CD4-positive, alpha-beta memory T cell (primary cell): ENCODE data around the gene ITSN1. TPM values are rescaled to one million over a fixed set of nuclear protein-coding genes. Genes with fewer than 3 reads are reported as not detected.

Experiments
- CTCF ChIA-PET: fragments of 350-600 bp; sonication (Branson Sonifier 250); formaldehyde crosslinking; loops from one replicate; lab custom pipeline; 2021; ENCODE audit warnings: inconsistent platforms; ENCODE audit not compliant: partially characterized antibody; lab: Charles Lee
- POLR2A ChIA-PET: fragments of 350-600 bp; sonication (Branson Sonifier 250); formaldehyde crosslinking; loops from one replicate; lab custom pipeline; 2021; ENCODE audit not compliant: partially characterized antibody; lab: Charles Lee
- DNase-seq, 5 donors: peaks; one replicate each; pipeline versions ENCODE4 v3.0.0 to v3.0.0-alpha.2; 2020 to 2022; ENCODE audit warnings: mixed read lengths in 1 of 5
- H3K27ac ChIP-seq: one replicate; pipeline ENCODE4 v1.7.0; 2013; ENCODE audit warnings: low read depth, low read length
- H3K27me3 ChIP-seq: 2 replicates; pipeline ENCODE4 v1.7.0; 2013; ENCODE audit warnings: mild to moderate bottlenecking, low read length, moderate library complexity; ENCODE audit not compliant: insufficient read depth
- H3K36me3 ChIP-seq: 2 replicates; pipeline ENCODE4 v1.7.0; 2013; ENCODE audit warnings: mild to moderate bottlenecking, low read length, moderate library complexity; ENCODE audit not compliant: insufficient read depth
- H3K4me1 ChIP-seq: 2 replicates; pipeline ENCODE4 v1.7.0; 2013; ENCODE audit warnings: mild to moderate bottlenecking, low read length, moderate library complexity; ENCODE audit not compliant: insufficient read depth
- H3K4me3 ChIP-seq, 2 donors: one replicate each; pipeline ENCODE4 v1.7.0; 2013; ENCODE audit warnings: low read length in 2 of 2, mild to moderate bottlenecking in 1 of 2
- H3K9me3 ChIP-seq, 2 donors: one replicate each; pipeline ENCODE4 v1.7.0; 2013; ENCODE audit warnings: low read length in 2 of 2, control low read depth in 1 of 2; ENCODE audit not compliant: control insufficient read depth in 1 of 2
- H3K27ac Mint-ChIP-seq, 7 donors: one replicate each; pipeline ENCODE4 v1.8.0; 2020 to 2021; ENCODE audit warnings: mixed read lengths in 7 of 7, mild to moderate bottlenecking in 6 of 7, inconsistent platforms in 3 of 7, moderate library complexity in 3 of 7
- H3K27me3 Mint-ChIP-seq, 2 donors: one replicate each; pipeline ENCODE4 v1.8.0; 2020 to 2021; ENCODE audit warnings: mixed read lengths in 2 of 2
- H3K36me3 Mint-ChIP-seq, 2 donors: one replicate each; pipeline ENCODE4 v1.8.0; 2020 to 2021; ENCODE audit warnings: mixed read lengths in 2 of 2, inconsistent platforms in 1 of 2, mild to moderate bottlenecking in 1 of 2
- H3K4me1 Mint-ChIP-seq, 4 donors: one replicate each; pipeline ENCODE4 v1.8.0; 2020 to 2021; ENCODE audit warnings: mixed read lengths in 4 of 4, mild to moderate bottlenecking in 1 of 4
- H3K4me3 Mint-ChIP-seq, 8 donors: one replicate each; pipeline ENCODE4 v1.8.0; 2020 to 2021; ENCODE audit warnings: mixed read lengths in 8 of 8, mild to moderate bottlenecking in 7 of 8, moderate library complexity in 6 of 8, inconsistent platforms in 3 of 8
- H3K9me3 Mint-ChIP-seq, 8 donors: one replicate each; pipeline ENCODE4 v1.8.0; 2020 to 2021; ENCODE audit warnings: mixed read lengths in 8 of 8, mild to moderate bottlenecking in 5 of 8, inconsistent platforms in 3 of 8, moderate library complexity in 1 of 8
- intact Hi-C: fragments of 100-400 bp; cut with micrococcal nuclease; formaldehyde crosslinking; loops from one replicate; pipeline ENCODE4 v1.15.1; 2023
- polyA plus RNA-seq, 2 donors: library from polyadenylated mRNA; unstranded; fragments of 300-500 nt; fragmentation: Illumina TruSeq; gene quantifications; one replicate each; pipeline ENCODE4 v1.2.3, GENCODE V29; 2021
- total RNA-seq, 2 experiments: library from RNA; stranded (reverse); gene quantifications; one replicate each; pipeline ENCODE4 v1.2.3, GENCODE V29; 2021

ITSN1 gene
- total and polyA plus RNA-seq, 4 experiments from 2014 or later: 1.0 to 3.9 (median 3.0) TPM

- no peaks in the 10 kb centered on the region for H3K27me3 Mint-ChIP-seq
- ChIA-PET CTCF (no interaction called here), POLR2A (no interaction called here)
- Histone ChIP-seq H3K27ac (no peak overlapping the region), H3K9me3 (no peaks in the 10 kb centered on the region), H3K36me3 (no peaks in the 10 kb centered on the region), H3K4me3 (no peak overlapping the region), H3K4me1 (no peaks in the 10 kb centered on the region), H3K27me3 (no peaks in the 10 kb centered on the region)
- intact Hi-C loops: no loop called here
- no peaks in the 10 kb centered on the region for H3K4me1 Mint-ChIP-seq
- no peak overlapping the region for H3K27ac Mint-ChIP-seq
- H3K36me3 Mint-ChIP-seq: peaks cover 0 to 13% of the 10 kb centered on the region in 2 donors
- DNase-seq: no peak
- no peak overlapping the region for H3K4me3 Mint-ChIP-seq
- no peaks in the 10 kb centered on the region for H3K9me3 Mint-ChIP-seq
Measured at GRCh38 chr21:33815143-33815707, 172.9 kb downstream of the ITSN1 start.

GRCh38 chr21:33816174-33816573, 173.9 kb downstream of the ITSN1 start:
- Mint-ChIP-seq H3K27ac (no peak overlapping the region), H3K36me3 (peaks cover 0 to 13% of the 10 kb centered on the region in 2 donors), H3K4me1 (no peaks in the 10 kb centered on the region), H3K9me3 (no peaks in the 10 kb centered on the region), H3K4me3 (no peak overlapping the region), H3K27me3 (no peaks in the 10 kb centered on the region)
- H3K27me3 ChIP-seq: no peaks in the 10 kb centered on the region
- H3K4me1 ChIP-seq: no peaks in the 10 kb centered on the region
- no peaks in the 10 kb centered on the region for H3K9me3 ChIP-seq
- no peak overlapping the region for H3K27ac ChIP-seq
- intact Hi-C loops: no loop called here
- DNase-seq: no peak
- CTCF ChIA-PET: no interaction called here
- H3K36me3 ChIP-seq: no peaks in the 10 kb centered on the region
- POLR2A ChIA-PET: no interaction called here
- H3K4me3 ChIP-seq: no peak overlapping the region

DNA sequence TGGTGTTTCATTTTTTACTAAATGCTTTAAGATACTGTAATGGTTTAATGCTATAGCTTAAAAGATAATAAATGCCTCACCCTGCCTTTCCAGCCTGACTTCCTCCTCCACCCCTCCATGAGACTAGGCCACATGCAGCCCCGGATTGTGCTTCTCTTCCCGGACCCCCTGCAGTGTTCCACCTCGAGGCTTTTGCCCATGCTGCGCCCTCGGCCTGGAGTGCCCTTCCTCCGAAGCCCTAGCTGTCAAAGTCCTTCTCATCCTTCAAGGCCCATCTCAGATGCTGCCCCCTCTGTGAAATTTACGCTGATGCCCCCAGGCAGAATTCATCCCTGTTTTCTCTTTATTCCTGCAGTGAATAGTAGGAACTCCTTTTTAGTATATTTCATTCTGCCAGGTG, 174.8 kb downstream of the ITSN1 start:
- Histone ChIP-seq H3K9me3 (no peaks in the 10 kb centered on the region), H3K27ac (no peak overlapping the region), H3K4me1 (no peaks in the 10 kb centered on the region), H3K27me3 (no peaks in the 10 kb centered on the region), H3K36me3 (no peaks in the 10 kb centered on the region), H3K4me3 (no peak overlapping the region)
- intact Hi-C loops: no loop called here
- CTCF ChIA-PET: no interaction called here
- H3K4me1 Mint-ChIP-seq: no peaks in the 10 kb centered on the region
- H3K27me3 Mint-ChIP-seq: no peaks in the 10 kb centered on the region
- H3K36me3 Mint-ChIP-seq: peaks cover 0 to 13% of the 10 kb centered on the region in 2 donors
- POLR2A ChIA-PET: no interaction called here
- no peak overlapping the region for H3K4me3 Mint-ChIP-seq
- no peak for DNase-seq
- no peak overlapping the region for H3K27ac Mint-ChIP-seq
- no peaks in the 10 kb centered on the region for H3K9me3 Mint-ChIP-seq

DNA sequence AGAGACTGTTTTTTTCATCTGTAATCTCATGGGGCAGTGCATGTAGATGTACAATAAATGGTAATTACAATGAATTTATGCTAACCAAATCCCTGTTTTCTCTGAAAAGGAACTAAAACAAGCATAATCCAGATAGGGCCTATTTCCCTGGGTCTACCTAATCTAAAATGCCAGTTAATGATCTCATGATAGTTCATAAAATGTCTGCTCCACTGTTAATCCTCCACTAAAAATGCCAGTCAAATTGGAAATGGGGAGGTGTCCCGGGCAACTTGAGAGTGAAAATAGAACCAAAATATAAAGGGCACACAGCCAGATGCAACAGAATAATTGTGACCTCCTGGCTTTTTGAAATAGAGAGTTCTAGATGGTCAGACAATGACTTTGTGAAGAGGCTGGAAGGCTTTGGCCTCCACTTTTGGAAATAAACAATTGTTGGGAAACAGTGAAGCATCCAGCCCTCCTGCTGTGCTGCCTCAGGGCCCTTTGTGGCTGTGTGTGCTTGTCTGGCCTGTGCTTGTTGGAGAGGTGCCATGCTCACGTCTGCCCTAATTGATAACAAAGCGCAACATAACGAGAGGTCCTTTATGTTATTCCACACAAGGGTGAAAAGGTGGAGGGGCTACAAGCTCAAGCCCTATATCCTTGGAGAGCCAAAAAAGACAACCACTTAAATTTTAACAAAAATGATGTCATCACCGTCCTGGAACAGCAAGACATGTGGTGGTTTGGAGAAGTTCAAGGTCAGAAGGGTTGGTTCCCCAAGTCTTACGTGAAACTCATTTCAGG, 175.6 kb downstream of the ITSN1 start:
- POLR2A ChIA-PET: no interaction called here

GRCh38 chr21:33820230-33820770, 178.0 kb downstream of the ITSN1 start:
- H3K36me3 Mint-ChIP-seq: peaks cover 0 to 4% of the 10 kb centered on the region in 2 donors
- ChIA-PET CTCF (no interaction called here), POLR2A (no interaction called here)
- Histone ChIP-seq H3K4me3 (no peak overlapping the region), H3K9me3 (no peaks in the 10 kb centered on the region), H3K4me1 (no peaks in the 10 kb centered on the region), H3K27ac (no peak overlapping the region), H3K27me3 (no peaks in the 10 kb centered on the region), H3K36me3 (no peaks in the 10 kb centered on the region)
- H3K27me3 Mint-ChIP-seq: no peaks in the 10 kb centered on the region
- H3K9me3 Mint-ChIP-seq: no peaks in the 10 kb centered on the region
- intact Hi-C loops: no loop called here
- H3K4me3 Mint-ChIP-seq: no peak overlapping the region
- DNase-seq: no peak
- H3K4me1 Mint-ChIP-seq: no peaks in the 10 kb centered on the region
- H3K27ac Mint-ChIP-seq: no peak overlapping the region

More for the DNA sequence above, 175.6 kb downstream of the ITSN1 start:
- DNase-seq: no peak
- no peak overlapping the region for H3K4me3 Mint-ChIP-seq
- Histone ChIP-seq H3K27me3 (no peaks in the 10 kb centered on the region), H3K4me3 (no peak overlapping the region), H3K27ac (no peak overlapping the region), H3K36me3 (no peaks in the 10 kb centered on the region), H3K4me1 (no peaks in the 10 kb centered on the region), H3K9me3 (no peaks in the 10 kb centered on the region)
- H3K27ac Mint-ChIP-seq: no peak overlapping the region
- intact Hi-C loops: no loop called here
- CTCF ChIA-PET: no interaction called here
- H3K4me1 Mint-ChIP-seq: no peaks in the 10 kb centered on the region
- peaks cover 0 to 13% of the 10 kb centered on the region in 2 donors for H3K36me3 Mint-ChIP-seq
- H3K9me3 Mint-ChIP-seq: no peaks in the 10 kb centered on the region
- H3K27me3 Mint-ChIP-seq: no peaks in the 10 kb centered on the region

DNA sequence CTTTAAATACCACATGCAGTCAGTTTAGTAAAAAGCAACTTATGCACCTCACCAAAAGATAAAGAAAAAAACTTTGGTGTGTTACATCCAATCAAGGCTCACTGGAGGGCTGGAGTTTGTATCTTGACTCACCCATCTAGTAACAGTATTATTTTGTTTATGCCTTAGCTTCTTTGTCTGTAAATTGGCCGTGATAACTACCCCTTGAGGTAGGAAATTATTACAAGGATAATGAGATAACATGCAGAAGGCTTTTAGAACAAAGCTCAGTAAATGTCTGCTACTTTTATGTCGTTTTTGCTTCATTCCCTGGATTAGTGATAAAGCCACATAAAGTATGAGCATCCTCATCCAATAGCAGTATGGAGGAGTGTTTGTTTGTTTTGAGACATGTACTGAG, 178.5 kb downstream of the ITSN1 start:
- POLR2A ChIA-PET: no interaction called here
- Mint-ChIP-seq H3K27me3 (no peaks in the 10 kb centered on the region), H3K4me3 (no peak overlapping the region), H3K4me1 (no peaks in the 10 kb centered on the region), H3K9me3 (no peaks in the 10 kb centered on the region), H3K27ac (no peak overlapping the region), H3K36me3 (no peaks in the 10 kb centered on the region)
- Histone ChIP-seq H3K27ac (no peak overlapping the region), H3K4me3 (no peak overlapping the region), H3K27me3 (no peaks in the 10 kb centered on the region), H3K4me1 (no peaks in the 10 kb centered on the region), H3K9me3 (no peaks in the 10 kb centered on the region), H3K36me3 (no peaks in the 10 kb centered on the region)
- intact Hi-C loops: no loop called here
- no peak for DNase-seq
- CTCF ChIA-PET: no interaction called here

- POLR2A ChIA-PET: no interaction called here
Measured at GRCh38 chr21:33821503-33822322, 179.4 kb downstream of the ITSN1 start.

More at GRCh38 chr21:33821503-33822322, 179.4 kb downstream of the ITSN1 start:
- Mint-ChIP-seq H3K4me1 (no peaks in the 10 kb centered on the region), H3K27ac (no peak overlapping the region), H3K27me3 (no peaks in the 10 kb centered on the region), H3K36me3 (no peaks in the 10 kb centered on the region), H3K4me3 (no peak overlapping the region), H3K9me3 (no peaks in the 10 kb centered on the region)
- intact Hi-C loops: no loop called here
- H3K4me3 ChIP-seq: no peak overlapping the region
- no peaks in the 10 kb centered on the region for H3K27me3 ChIP-seq
- H3K4me1 ChIP-seq: no peaks in the 10 kb centered on the region
- no peaks in the 10 kb centered on the region for H3K9me3 ChIP-seq
- DNase-seq: no peak
- CTCF ChIA-PET: no interaction called here
- no peak overlapping the region for H3K27ac ChIP-seq
- no peaks in the 10 kb centered on the region for H3K36me3 ChIP-seq
